ENCODE measurements around the gene MYB.

DNA sequence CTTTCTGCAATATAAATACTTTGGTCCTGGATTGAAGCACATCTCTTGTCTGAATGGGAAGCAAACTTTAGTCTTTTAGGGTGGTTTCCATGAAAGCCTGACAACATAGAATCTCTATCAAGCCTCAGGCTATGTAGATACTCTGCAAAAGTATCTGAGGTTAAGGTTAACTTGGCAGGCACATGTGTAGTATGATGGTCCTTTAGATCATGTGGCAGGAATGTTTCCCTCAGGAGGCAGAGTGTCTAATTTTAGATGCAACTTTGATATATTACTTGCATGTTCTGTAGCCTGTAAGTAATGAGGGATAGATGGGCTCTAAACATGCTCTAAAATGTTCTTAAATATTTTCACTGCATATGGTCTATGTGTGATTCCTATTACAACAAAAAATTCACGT lies 8.2 kb downstream of the MYB start:
- no peak for TF ChIP-seq POLR2A (IDR thresholded peaks at IDR 0.05; ENCODE audit: low read depth, low read length)
- TF ChIP-seq, protein P1, sequence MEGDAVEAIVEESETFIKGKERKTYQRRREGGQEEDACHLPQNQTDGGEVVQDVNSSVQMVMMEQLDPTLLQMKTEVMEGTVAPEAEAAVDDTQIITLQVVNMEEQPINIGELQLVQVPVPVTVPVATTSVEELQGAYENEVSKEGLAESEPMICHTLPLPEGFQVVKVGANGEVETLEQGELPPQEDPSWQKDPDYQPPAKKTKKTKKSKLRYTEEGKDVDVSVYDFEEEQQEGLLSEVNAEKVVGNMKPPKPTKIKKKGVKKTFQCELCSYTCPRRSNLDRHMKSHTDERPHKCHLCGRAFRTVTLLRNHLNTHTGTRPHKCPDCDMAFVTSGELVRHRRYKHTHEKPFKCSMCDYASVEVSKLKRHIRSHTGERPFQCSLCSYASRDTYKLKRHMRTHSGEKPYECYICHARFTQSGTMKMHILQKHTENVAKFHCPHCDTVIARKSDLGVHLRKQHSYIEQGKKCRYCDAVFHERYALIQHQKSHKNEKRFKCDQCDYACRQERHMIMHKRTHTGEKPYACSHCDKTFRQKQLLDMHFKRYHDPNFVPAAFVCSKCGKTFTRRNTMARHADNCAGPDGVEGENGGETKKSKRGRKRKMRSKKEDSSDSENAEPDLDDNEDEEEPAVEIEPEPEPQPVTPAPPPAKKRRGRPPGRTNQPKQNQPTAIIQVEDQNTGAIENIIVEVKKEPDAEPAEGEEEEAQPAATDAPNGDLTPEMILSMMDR (conservative IDR thresholded peaks at IDR 0.05; ENCODE audit: low read depth, low read length): no peak
- TF ChIP-seq SMC3 (IDR thresholded peaks at IDR 0.05; ENCODE audit: low read depth, low read length): no peak
- no peak for TF ChIP-seq MAFK (IDR thresholded peaks at IDR 0.05; ENCODE audit: low read depth, low read length)
- TF ChIP-seq, protein P2, sequence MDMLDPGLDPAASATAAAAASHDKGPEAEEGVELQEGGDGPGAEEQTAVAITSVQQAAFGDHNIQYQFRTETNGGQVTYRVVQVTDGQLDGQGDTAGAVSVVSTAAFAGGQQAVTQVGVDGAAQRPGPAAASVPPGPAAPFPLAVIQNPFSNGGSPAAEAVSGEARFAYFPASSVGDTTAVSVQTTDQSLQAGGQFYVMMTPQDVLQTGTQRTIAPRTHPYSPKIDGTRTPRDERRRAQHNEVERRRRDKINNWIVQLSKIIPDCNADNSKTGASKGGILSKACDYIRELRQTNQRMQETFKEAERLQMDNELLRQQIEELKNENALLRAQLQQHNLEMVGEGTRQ (IDR thresholded peaks at IDR 0.05; ENCODE audit: low read depth, low read length): no peak
- no peak for TF ChIP-seq BHLHE40 (IDR thresholded peaks at IDR 0.05; ENCODE audit: low read depth, low read length)
- no peak for TF ChIP-seq RAD21 (IDR thresholded peaks at IDR 0.05; ENCODE audit: low read length)
- no peak for TF ChIP-seq MAZ (IDR thresholded peaks at IDR 0.05; ENCODE audit: borderline replicate concordance, low read depth, low read length)
- TF ChIP-seq CEBPB (IDR thresholded peaks at IDR 0.05; ENCODE audit: low read depth, low read length): no peak

Measured in IMR-90 (cell line).